SK-N-SH treated with all-trans-retinoic acid at 6 μM for 48 hours (cell line): ENCODE data around the gene FIBP.

Experiments
- ATAC-seq: fragments of 200-7000 bp; cut with Tn5 transposase; 3 replicates; pipeline ENCODE4 v1.9.1; 2020; ENCODE audit warnings: mild to moderate bottlenecking, moderate library complexity
- ARNTL ChIP-seq: fragments of 450-650 bp; formaldehyde crosslinking; IDR thresholded peaks from 2 replicates; pipeline ENCODE4 v1.5.0; 2020; ENCODE audit warnings: low read depth, mild to moderate bottlenecking, moderate library complexity, borderline replicate concordance
- BACH2 ChIP-seq: fragments of 250-450 bp; sonication (Bioruptor Pico); IDR thresholded peaks from 2 replicates; pipeline ENCODE4 v1.9.0; 2021; ENCODE audit warnings: mild to moderate bottlenecking, borderline replicate concordance
- CREB5 ChIP-seq: fragments of 250-450 bp; sonication (Bioruptor Pico); IDR thresholded peaks from 2 replicates; pipeline ENCODE4 v1.5.1; 2020; ENCODE audit warnings: low read depth, mild to moderate bottlenecking, moderate library complexity
- CSDC2 ChIP-seq: fragments of 250-450 bp; sonication (Bioruptor Pico); IDR thresholded peaks from 2 replicates; pipeline ENCODE4 v1.5.0; 2020; ENCODE audit warnings: mild to moderate bottlenecking, moderate library complexity
- CSRNP3 ChIP-seq: fragments of 250-450 bp; sonication (Bioruptor Pico); IDR thresholded peaks from 2 replicates; pipeline ENCODE4 v1.5.1; 2021; ENCODE audit warnings: mild to moderate bottlenecking, moderate library complexity
- ESRRG ChIP-seq: fragments of 250-450 bp; sonication (Bioruptor Pico); IDR thresholded peaks from 2 replicates; pipeline ENCODE4 v1.6.1; 2021; ENCODE audit warnings: mild to moderate bottlenecking
- GLIS3 ChIP-seq: fragments of 250-450 bp; sonication (Bioruptor Pico); IDR thresholded peaks from 2 replicates; pipeline ENCODE4 v1.5.0; 2020; ENCODE audit warnings: mild to moderate bottlenecking, moderate library complexity
- ISL1 ChIP-seq: fragments of 250-450 bp; sonication (Bioruptor Pico); IDR thresholded peaks from 2 replicates; pipeline ENCODE4 v2.1.2; 2022; ENCODE audit warnings: mild to moderate bottlenecking, moderate library complexity
- OSR1 ChIP-seq: fragments of 250-450 bp; sonication (Bioruptor Pico); IDR thresholded peaks from 2 replicates; pipeline ENCODE4 v1.8.0; 2022; ENCODE audit warnings: moderate library complexity, mild to moderate bottlenecking, inconsistent platforms
- PATZ1 ChIP-seq: fragments of 250-450 bp; sonication (Bioruptor Pico); IDR thresholded peaks from 2 replicates; pipeline ENCODE4 v1.8.0; 2020; ENCODE audit warnings: mild to moderate bottlenecking, moderate library complexity, borderline replicate concordance
- POU6F1 ChIP-seq: fragments of 250-450 bp; sonication (Bioruptor Pico); IDR thresholded peaks from 2 replicates; pipeline ENCODE4 v1.8.0; 2021; ENCODE audit warnings: low read depth, mild to moderate bottlenecking, moderate library complexity, borderline replicate concordance
- PPARA ChIP-seq: fragments of 250-450 bp; sonication (Bioruptor Pico); IDR thresholded peaks from 2 replicates; pipeline ENCODE4 v1.5.0; 2020; ENCODE audit warnings: mild to moderate bottlenecking, borderline replicate concordance
- RARB ChIP-seq: fragments of 250-450 bp; sonication (Bioruptor Pico); IDR thresholded peaks from 2 replicates; pipeline ENCODE4 v1.8.0; 2021; ENCODE audit warnings: mild to moderate bottlenecking, moderate library complexity
- SNAI2 ChIP-seq: fragments of 250-450 bp; sonication (Bioruptor Pico); IDR thresholded peaks from 2 replicates; pipeline ENCODE4 v1.5.0; 2020; ENCODE audit warnings: mild to moderate bottlenecking, moderate library complexity
- TCF4 ChIP-seq: fragments of 250-450 bp; sonication (Bioruptor Pico); IDR thresholded peaks from 2 replicates; pipeline ENCODE4 v1.8.0; 2021; ENCODE audit warnings: mild to moderate bottlenecking, moderate library complexity, borderline replicate concordance
- TOX ChIP-seq: fragments of 250-450 bp; sonication (Bioruptor Pico); IDR thresholded peaks from 2 replicates; pipeline ENCODE4 v1.8.0; 2021; ENCODE audit warnings: mild to moderate bottlenecking, moderate library complexity, borderline replicate concordance
- TSHZ2 ChIP-seq: fragments of 250-450 bp; sonication (Bioruptor Pico); IDR thresholded peaks from 2 replicates; pipeline ENCODE4 v1.5.0; 2020; ENCODE audit warnings: mild to moderate bottlenecking, moderate library complexity
- ZC3H10 ChIP-seq: fragments of 250-450 bp; sonication (Bioruptor Pico); IDR thresholded peaks from 2 replicates; pipeline ENCODE4 v1.5.1; 2021; ENCODE audit warnings: mild to moderate bottlenecking, moderate library complexity
- ZFP3 ChIP-seq: fragments of 250-450 bp; sonication (Bioruptor Pico); IDR thresholded peaks from 2 replicates; pipeline ENCODE4 v1.5.0; 2020; ENCODE audit warnings: mild to moderate bottlenecking, moderate library complexity
- ZNF565 ChIP-seq: fragments of 450-650 bp; formaldehyde crosslinking; conservative IDR thresholded peaks from 2 replicates; pipeline ENCODE4 v1.5.0; 2020; ENCODE audit warnings: low read depth, mild to moderate bottlenecking, moderate library complexity
- ZNF70 ChIP-seq: fragments of 450-650 bp; formaldehyde crosslinking; IDR thresholded peaks from 2 replicates; pipeline ENCODE4 v1.5.0; 2020; ENCODE audit warnings: mild to moderate bottlenecking, moderate library complexity
- ZNF8 ChIP-seq: fragments of 450-650 bp; formaldehyde crosslinking; IDR thresholded peaks from 2 replicates; pipeline ENCODE4 v1.5.0; 2020; ENCODE audit warnings: mild to moderate bottlenecking, moderate library complexity

Gene FIBP

GRCh38 chr11:65867284-65868071, 20.8 kb downstream of the FIBP start:
- no peak for ATAC-seq
- TF ChIP-seq OSR1 (CRISPR knock-in tag) (no peak), ZC3H10 (CRISPR knock-in tag) (no peak), CSRNP3 (CRISPR knock-in tag) (no peak), RARB (CRISPR knock-in tag) (no peak), TCF4 (CRISPR knock-in tag) (no peak), CREB5 (CRISPR knock-in tag) (no peak), ESRRG (CRISPR knock-in tag) (no peak), GLIS3 (CRISPR knock-in tag) (no peak), SNAI2 (CRISPR knock-in tag) (no peak), CSDC2 (CRISPR knock-in tag) (no peak), ZNF565 (no peak), BACH2 (no peak), POU6F1 (CRISPR knock-in tag) (no peak), PPARA (CRISPR knock-in tag) (no peak), ZNF8 (CRISPR knock-in tag) (no peak), ZNF70 (no peak), ARNTL (CRISPR knock-in tag) (no peak), TOX (CRISPR knock-in tag) (no peak), ISL1 (CRISPR knock-in tag) (no peak)

- TF ChIP-seq RARB (CRISPR knock-in tag) (no peak), ZNF565 (no peak), GLIS3 (CRISPR knock-in tag) (no peak), SNAI2 (CRISPR knock-in tag) (no peak), ESRRG (CRISPR knock-in tag) (no peak), ZFP3 (no peak), TCF4 (CRISPR knock-in tag) (no peak), ZNF70 (no peak), PATZ1 (CRISPR knock-in tag) (no peak), TSHZ2 (CRISPR knock-in tag) (no peak)
- no peak for ATAC-seq
Measured at GRCh38 chr11:65866509-65867283, 21.6 kb downstream of the FIBP start.
